WTC11 (cell line): Measurements from ENCODE around the gene TOMM7.

ENCODE experiments used
- ELF4 ChIP-seq: sonication (generic); formaldehyde crosslinking; IDR thresholded peaks from 2 replicates; pipeline ENCODE4 v1.8.1; 2022; ENCODE audit warnings: low read depth, mild to moderate bottlenecking, moderate library complexity, missing genetic modification reagents
- FOXP4 ChIP-seq: sonication (generic); formaldehyde crosslinking; IDR thresholded peaks from 2 replicates; pipeline ENCODE4 v1.8.0; 2022; ENCODE audit warnings: mild to moderate bottlenecking, missing genetic modification reagents
- IRF1 ChIP-seq: sonication (generic); formaldehyde crosslinking; IDR thresholded peaks from 2 replicates; pipeline ENCODE4 v1.8.0; 2023; ENCODE audit warnings: missing genetic modification reagents
- KAT7 ChIP-seq: sonication (generic); formaldehyde crosslinking; IDR thresholded peaks from 2 replicates; pipeline ENCODE4 v1.8.1; 2023; ENCODE audit warnings: missing genetic modification reagents, mild to moderate bottlenecking, borderline replicate concordance
- PREB ChIP-seq: sonication (generic); formaldehyde crosslinking; IDR thresholded peaks from 2 replicates; pipeline ENCODE4 v1.8.1; 2022; ENCODE audit warnings: mild to moderate bottlenecking, missing genetic modification reagents, moderate library complexity, borderline replicate concordance
- TF ChIP-seq, protein P1 (sequence below): fragments of 250-450 bp; sonication (Bioruptor Pico); IDR thresholded peaks from 2 replicates; pipeline ENCODE4 v2.1.2; 2022; ENCODE audit warnings: mild to moderate bottlenecking, moderate library complexity
- TF ChIP-seq, protein P2 (sequence below): sonication (generic); formaldehyde crosslinking; IDR thresholded peaks from 2 replicates; pipeline ENCODE4 v1.8.1; 2023; ENCODE audit warnings: mild to moderate bottlenecking, moderate library complexity, missing genetic modification reagents
- TF ChIP-seq, protein P3 (sequence below): sonication (generic); formaldehyde crosslinking; IDR thresholded peaks from 2 replicates; pipeline ENCODE4 v1.8.0; 2022; ENCODE audit warnings: mild to moderate bottlenecking, missing genetic modification reagents
- TF ChIP-seq, protein P4 (sequence below): fragments of 200-600 bp; IDR thresholded peaks from 2 replicates; pipeline ENCODE4 v1.8.0; 2022; ENCODE audit warnings: antibody characterized with exemption
- TF ChIP-seq, protein P5 (sequence below): sonication (generic); formaldehyde crosslinking; IDR thresholded peaks from 2 replicates; pipeline ENCODE4 v1.8.1; 2023; ENCODE audit warnings: mild to moderate bottlenecking, missing genetic modification reagents, moderate library complexity
- TF ChIP-seq, protein P6 (sequence below): fragments of 250-450 bp; sonication (Bioruptor Pico); conservative IDR thresholded peaks from 2 replicates; pipeline ENCODE4 v1.9.0; 2021; ENCODE audit warnings: mild to moderate bottlenecking

DNA sequence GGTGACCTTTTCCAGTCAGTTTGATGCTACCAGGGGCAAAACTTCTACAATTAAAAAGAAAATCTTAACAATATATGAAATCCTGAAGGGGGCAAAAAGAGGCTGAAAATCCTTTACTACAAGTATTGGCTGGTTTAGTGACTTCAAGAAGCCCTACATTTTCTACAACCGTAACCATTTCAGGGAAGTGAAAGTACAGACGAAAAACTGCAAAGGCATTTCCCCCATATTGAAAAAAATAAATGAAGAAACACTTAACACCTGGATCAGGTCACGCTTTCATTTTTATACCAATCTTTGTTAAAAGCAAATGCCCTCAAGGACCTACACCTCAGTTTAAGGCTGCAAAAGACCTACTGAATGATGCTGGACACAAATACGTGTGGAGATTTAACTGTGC, 57.0 kb downstream of the TOMM7 start:
- TF ChIP-seq, protein P1, sequence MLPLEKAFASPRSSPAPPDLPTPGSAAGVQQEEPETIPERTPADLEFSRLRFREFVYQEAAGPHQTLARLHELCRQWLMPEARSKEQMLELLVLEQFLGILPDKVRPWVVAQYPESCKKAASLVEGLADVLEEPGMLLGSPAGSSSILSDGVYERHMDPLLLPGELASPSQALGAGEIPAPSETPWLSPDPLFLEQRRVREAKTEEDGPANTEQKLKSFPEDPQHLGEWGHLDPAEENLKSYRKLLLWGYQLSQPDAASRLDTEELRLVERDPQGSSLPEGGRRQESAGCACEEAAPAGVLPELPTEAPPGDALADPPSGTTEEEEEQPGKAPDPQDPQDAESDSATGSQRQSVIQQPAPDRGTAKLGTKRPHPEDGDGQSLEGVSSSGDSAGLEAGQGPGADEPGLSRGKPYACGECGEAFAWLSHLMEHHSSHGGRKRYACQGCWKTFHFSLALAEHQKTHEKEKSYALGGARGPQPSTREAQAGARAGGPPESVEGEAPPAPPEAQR (CRISPR knock-in tag), result no peak
- TF ChIP-seq, protein P2, sequence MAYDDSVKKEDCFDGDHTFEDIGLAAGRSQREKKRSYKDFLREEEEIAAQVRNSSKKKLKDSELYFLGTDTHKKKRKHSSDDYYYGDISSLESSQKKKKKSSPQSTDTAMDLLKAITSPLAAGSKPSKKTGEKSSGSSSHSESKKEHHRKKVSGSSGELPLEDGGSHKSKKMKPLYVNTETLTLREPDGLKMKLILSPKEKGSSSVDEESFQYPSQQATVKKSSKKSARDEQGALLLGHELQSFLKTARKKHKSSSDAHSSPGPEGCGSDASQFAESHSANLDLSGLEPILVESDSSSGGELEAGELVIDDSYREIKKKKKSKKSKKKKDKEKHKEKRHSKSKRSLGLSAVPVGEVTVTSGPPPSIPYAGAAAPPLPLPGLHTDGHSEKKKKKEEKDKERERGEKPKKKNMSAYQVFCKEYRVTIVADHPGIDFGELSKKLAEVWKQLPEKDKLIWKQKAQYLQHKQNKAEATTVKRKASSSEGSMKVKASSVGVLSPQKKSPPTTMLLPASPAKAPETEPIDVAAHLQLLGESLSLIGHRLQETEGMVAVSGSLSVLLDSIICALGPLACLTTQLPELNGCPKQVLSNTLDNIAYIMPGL, result no peak
- TF ChIP-seq ELF4 (CRISPR knock-in tag) (no peak), IRF1 (CRISPR knock-in tag) (no peak), FOXP4 (CRISPR knock-in tag) (no peak), PREB (CRISPR knock-in tag) (no peak), KAT7 (no peak)
- TF ChIP-seq, protein P3, sequence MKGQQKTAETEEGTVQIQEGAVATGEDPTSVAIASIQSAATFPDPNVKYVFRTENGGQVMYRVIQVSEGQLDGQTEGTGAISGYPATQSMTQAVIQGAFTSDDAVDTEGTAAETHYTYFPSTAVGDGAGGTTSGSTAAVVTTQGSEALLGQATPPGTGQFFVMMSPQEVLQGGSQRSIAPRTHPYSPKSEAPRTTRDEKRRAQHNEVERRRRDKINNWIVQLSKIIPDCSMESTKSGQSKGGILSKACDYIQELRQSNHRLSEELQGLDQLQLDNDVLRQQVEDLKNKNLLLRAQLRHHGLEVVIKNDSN, result no peak
- TF ChIP-seq, protein P4, sequence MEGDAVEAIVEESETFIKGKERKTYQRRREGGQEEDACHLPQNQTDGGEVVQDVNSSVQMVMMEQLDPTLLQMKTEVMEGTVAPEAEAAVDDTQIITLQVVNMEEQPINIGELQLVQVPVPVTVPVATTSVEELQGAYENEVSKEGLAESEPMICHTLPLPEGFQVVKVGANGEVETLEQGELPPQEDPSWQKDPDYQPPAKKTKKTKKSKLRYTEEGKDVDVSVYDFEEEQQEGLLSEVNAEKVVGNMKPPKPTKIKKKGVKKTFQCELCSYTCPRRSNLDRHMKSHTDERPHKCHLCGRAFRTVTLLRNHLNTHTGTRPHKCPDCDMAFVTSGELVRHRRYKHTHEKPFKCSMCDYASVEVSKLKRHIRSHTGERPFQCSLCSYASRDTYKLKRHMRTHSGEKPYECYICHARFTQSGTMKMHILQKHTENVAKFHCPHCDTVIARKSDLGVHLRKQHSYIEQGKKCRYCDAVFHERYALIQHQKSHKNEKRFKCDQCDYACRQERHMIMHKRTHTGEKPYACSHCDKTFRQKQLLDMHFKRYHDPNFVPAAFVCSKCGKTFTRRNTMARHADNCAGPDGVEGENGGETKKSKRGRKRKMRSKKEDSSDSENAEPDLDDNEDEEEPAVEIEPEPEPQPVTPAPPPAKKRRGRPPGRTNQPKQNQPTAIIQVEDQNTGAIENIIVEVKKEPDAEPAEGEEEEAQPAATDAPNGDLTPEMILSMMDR, result no peak
- TF ChIP-seq, protein P5, sequence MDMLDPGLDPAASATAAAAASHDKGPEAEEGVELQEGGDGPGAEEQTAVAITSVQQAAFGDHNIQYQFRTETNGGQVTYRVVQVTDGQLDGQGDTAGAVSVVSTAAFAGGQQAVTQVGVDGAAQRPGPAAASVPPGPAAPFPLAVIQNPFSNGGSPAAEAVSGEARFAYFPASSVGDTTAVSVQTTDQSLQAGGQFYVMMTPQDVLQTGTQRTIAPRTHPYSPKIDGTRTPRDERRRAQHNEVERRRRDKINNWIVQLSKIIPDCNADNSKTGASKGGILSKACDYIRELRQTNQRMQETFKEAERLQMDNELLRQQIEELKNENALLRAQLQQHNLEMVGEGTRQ, result no peak
- TF ChIP-seq, protein P6, sequence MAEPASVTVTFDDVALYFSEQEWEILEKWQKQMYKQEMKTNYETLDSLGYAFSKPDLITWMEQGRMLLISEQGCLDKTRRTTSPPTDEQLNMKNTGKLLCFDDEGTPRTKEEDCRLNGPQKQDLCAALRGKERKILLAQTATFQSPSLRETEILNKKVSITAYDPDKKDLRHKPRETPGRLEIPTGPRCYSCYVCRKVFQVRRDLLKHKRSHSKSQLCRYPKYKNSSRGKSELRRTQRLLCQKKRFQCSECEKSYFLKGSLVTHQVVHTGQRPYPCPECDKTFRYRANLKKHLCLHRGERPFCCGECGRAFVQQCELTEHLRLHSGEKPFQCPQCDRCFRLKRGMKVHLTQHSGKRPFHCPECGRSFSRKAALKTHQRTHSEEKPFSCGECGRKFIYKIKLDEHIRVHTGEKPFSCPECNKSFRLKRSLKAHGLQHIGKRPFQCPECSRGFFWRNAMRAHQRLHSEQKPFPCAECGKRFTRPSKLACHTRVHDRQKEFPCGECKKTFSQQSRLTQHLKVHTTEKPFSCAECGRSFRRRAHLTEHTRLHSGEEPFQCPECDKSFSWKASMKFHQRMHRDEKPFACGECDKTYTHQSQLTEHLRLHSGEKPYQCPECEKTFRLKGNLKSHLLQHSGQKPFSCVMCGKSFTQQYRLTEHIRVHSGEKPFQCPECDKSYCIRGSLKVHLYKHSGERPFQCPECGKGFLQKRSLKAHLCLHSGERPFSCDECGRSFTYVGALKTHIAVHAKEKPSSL (CRISPR knock-in tag), result no peak
